ENCODE results near the gene MAP4K4. TPM values are rescaled to one million over a fixed set of nuclear protein-coding genes. Genes with fewer than 3 reads are reported as not detected.

The MAP4K4 gene
- total and polyA plus RNA-seq, 2 donors from 2014 or later: 8.4 to 62.8 TPM

DNA sequence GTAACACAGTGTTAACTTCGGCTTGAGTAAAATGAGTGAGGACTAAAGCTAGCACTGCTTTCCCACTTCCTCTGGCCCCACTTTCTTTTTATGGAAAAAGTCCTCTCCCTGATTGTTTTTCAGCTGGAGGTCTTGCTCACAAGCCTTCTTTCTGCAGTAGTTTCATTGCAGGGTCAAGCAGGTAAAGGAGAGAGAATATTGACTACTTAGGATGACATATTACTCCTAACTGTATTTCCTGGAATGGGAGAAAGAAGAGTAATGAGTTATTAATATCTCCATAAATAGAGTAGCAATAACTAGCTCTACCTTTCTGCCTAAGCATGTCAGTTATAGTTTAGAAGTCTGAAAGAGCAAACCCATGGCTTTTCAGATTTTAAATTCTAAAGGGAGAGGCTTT lies 45.0 kb downstream of the MAP4K4 start:
- FAIRE-seq (no peak), DNase-seq (no peak)
- peaks cover 0 to 12% (median 2%) of the 10 kb centered on the region in 3 donors for H3K4me1 ChIP-seq (ENCODE audit: control insufficient read depth in 2 of 3, insufficient read depth in 2 of 3, low read depth in 1 of 3, low read length in 3 of 3)
- no peaks in the 10 kb centered on the region for H3K36me3 ChIP-seq (ENCODE audit: control insufficient read depth in 2 of 3, insufficient read depth in 3 of 3, low read length in 3 of 3)
- TF ChIP-seq, protein P1, sequence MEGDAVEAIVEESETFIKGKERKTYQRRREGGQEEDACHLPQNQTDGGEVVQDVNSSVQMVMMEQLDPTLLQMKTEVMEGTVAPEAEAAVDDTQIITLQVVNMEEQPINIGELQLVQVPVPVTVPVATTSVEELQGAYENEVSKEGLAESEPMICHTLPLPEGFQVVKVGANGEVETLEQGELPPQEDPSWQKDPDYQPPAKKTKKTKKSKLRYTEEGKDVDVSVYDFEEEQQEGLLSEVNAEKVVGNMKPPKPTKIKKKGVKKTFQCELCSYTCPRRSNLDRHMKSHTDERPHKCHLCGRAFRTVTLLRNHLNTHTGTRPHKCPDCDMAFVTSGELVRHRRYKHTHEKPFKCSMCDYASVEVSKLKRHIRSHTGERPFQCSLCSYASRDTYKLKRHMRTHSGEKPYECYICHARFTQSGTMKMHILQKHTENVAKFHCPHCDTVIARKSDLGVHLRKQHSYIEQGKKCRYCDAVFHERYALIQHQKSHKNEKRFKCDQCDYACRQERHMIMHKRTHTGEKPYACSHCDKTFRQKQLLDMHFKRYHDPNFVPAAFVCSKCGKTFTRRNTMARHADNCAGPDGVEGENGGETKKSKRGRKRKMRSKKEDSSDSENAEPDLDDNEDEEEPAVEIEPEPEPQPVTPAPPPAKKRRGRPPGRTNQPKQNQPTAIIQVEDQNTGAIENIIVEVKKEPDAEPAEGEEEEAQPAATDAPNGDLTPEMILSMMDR (IDR thresholded peaks at IDR 0.05; ENCODE audit: borderline replicate concordance, extremely low read depth, insufficient read depth): no peak
- no peak overlapping the region for H3K27ac ChIP-seq (ENCODE audit: low read depth in 2 of 2, low read length in 2 of 2)
- H3K9ac ChIP-seq (ENCODE audit: low read length in 3 of 3): no peak overlapping the region
- intact Hi-C loops (cut with DNase I): no loop called here
- no peaks in the 10 kb centered on the region for H3K9me3 ChIP-seq (ENCODE audit: control insufficient read depth in 2 of 3, insufficient read depth in 1 of 3, low read length in 3 of 3)
- H3K27me3 ChIP-seq (ENCODE audit: control insufficient read depth, insufficient read depth, low read length): no peaks in the 10 kb centered on the region
- no peak overlapping the region for H3K4me3 ChIP-seq (ENCODE audit: low read length in 3 of 3)

DNA sequence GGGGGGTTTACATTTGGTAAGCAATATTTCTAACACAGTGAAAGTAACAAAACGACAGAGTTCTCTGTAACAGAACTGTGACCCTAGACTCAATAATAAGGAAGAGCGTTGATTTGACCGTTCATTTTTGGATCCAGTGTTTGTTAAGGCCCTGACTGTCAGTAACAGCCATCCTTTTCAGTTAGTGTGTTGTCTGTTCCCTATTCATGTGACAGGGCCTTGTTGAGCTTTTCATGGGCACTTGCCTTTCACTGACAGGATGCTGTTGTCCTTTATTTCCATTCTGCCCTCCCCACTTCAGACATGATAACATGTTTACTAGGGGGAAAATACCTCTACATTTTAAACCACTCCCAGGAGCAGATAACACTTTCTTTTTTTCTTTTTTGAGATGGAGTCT lies 45.8 kb downstream of the MAP4K4 start:
- DNase-seq (no peak), FAIRE-seq (no peak)
- Histone ChIP-seq H3K36me3 (ENCODE audit: control insufficient read depth in 2 of 3, insufficient read depth in 3 of 3, low read length in 3 of 3) (no peaks in the 10 kb centered on the region), H3K4me1 (ENCODE audit: control insufficient read depth in 2 of 3, insufficient read depth in 2 of 3, low read depth in 1 of 3, low read length in 3 of 3) (peaks cover 0 to 15% (median 10%) of the 10 kb centered on the region in 3 donors), H3K9ac (ENCODE audit: low read length in 3 of 3) (no peak overlapping the region), H3K4me3 (ENCODE audit: low read length in 3 of 3) (no peak overlapping the region), H3K27me3 (ENCODE audit: control insufficient read depth, insufficient read depth, low read length) (no peaks in the 10 kb centered on the region), H3K9me3 (ENCODE audit: control insufficient read depth in 2 of 3, insufficient read depth in 1 of 3, low read length in 3 of 3) (no peaks in the 10 kb centered on the region), H3K27ac (ENCODE audit: low read depth in 2 of 2, low read length in 2 of 2) (no peak overlapping the region)
- intact Hi-C loops (cut with DNase I): no loop called here
- TF ChIP-seq, protein P1 (IDR thresholded peaks at IDR 0.05; ENCODE audit: borderline replicate concordance, extremely low read depth, insufficient read depth): no peak

DNA sequence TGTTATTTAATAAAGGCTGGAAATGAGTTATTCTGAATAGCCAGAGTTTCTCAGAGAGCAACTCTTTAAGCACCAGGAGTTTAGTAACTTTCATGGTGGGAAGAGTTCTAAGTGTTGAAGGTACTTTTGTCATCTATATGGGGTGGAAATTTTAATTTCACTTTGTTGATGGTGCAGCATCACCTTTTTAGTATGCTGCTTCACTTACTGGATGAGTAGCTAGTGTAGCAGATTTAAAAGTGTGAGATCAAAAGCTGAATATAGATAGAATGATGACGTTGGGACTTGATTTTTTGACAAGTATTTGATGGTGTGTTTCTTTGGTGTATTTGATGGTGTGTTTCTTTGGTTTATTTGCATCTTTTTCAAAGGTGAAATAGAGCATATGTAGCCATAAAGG lies 47.3 kb downstream of the MAP4K4 start:
- intact Hi-C loops (cut with DNase I): no loop called here
- peaks cover 0 to 15% (median 10%) of the 10 kb centered on the region in 3 donors for H3K4me1 ChIP-seq (ENCODE audit: control insufficient read depth in 2 of 3, insufficient read depth in 2 of 3, low read depth in 1 of 3, low read length in 3 of 3)
- no peak overlapping the region for H3K4me3 ChIP-seq (ENCODE audit: low read length in 3 of 3)
- no peak for DNase-seq
- TF ChIP-seq, protein P1 (IDR thresholded peaks at IDR 0.05; ENCODE audit: borderline replicate concordance, extremely low read depth, insufficient read depth): no peak
- no peak overlapping the region for H3K9ac ChIP-seq (ENCODE audit: low read length in 3 of 3)
- H3K9me3 ChIP-seq (ENCODE audit: control insufficient read depth in 2 of 3, insufficient read depth in 1 of 3, low read length in 3 of 3): no peaks in the 10 kb centered on the region
- H3K36me3 ChIP-seq (ENCODE audit: control insufficient read depth in 2 of 3, insufficient read depth in 3 of 3, low read length in 3 of 3): no peaks in the 10 kb centered on the region
- no peak overlapping the region for H3K27ac ChIP-seq (ENCODE audit: low read depth in 2 of 2, low read length in 2 of 2)
- FAIRE-seq: no peak
- H3K27me3 ChIP-seq (ENCODE audit: control insufficient read depth, insufficient read depth, low read length): no peaks in the 10 kb centered on the region

Data from kidney (tissue), 14 donors.